DLD1 (cell line): Measurements from ENCODE around the gene BSN.
"Not testable (repeated sequence)": the region's sequence is repeated elsewhere in the genome, so short reads cannot be mapped to it uniquely, and the experiment has no call there.

Experiments used
- in situ Hi-C: cut with HindIII; loops from 2 replicates; pipeline ENCODE4 v1.10.0; 2017; ENCODE audit warnings: low sequenced_read_pairs

BSN gene

DNA sequence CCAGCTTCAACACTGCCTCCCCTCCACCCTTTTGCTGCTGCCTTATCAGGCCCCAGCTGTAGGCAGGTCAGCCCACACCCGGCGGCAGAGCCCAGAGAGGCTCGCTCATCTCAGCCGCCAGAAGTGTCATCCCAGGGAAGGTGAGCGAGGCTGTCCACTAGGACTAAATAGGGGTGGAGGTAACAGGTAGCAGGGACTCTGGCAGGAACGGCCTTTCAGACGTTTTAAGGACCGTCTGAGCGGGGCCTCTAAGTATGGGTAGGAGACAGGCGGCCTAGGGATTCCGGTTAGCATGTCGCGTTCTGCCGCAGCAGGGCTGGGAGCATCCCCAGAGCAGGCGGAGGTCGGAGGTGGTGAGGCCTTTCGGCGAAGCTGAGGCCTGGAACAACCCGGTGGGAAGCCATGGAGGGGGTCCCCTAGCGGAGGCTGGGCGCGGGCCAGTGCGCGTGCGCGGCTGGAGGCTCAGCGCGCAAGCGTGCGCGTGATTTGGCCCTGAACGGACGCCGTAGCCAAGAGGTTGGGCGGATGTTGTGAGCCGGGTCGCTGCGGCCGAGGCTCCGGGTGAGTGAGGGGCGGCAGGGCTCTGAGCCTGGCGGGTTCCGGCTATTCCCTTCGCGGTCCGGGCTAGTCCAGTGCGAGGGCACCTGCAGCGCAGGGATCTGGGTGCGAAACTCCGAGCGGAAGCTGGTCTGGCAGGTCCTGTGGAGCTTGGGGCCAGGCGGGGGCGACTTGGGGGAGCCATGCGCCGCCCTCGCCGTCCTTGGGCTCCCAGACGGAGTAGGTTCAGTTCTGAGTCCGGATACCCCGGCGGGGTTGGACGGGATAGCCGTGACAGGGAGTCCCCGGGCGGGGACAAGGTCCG is 135.0 kb downstream of the BSN start, which contains the start of the genes MST1 and RNF123:
TSS of gene MST1 (minus strand) at position 429 of the 862 bp plus-strand sequence. CDS start 783 bp downstream, outside the sequence.
TSS of gene RNF123 (plus strand) at position 512 of the 862 bp plus-strand sequence. CDS start 1,609 bp downstream, outside the sequence.
- in situ Hi-C loops: no loop called here

DNA sequence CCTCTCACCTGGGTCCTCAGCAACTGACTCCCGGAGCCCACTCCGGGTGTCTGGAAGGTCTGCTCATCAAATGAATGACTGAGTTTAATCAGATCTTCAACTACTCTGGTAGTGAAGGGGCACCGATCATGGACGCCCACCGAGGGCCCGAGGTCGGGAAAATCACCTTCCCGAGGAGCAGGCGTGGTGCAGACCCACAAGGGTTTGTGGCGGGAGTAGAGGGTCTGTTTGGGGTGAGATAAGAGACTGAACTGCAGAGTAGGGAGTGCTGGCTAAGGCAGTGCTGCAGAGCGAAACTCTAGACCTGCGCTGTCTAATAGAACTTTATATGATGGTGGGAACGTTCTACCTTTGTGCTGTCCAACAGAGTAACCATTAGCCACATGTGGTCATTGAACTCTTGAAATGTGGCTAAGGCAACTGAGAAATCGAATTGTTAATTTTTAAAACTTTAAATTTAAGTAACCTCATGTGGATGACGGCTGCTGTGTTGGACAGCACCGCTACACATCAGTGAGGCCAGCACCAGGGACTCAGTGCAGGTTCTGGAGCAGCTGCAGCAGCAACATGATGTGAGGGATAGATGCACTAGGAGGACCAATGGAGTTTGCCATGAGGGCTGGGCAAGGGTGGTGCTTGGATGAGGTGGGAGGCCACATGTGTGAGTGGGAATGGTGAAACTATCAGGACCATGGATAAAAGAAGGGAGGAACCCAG is 135.8 kb downstream of the BSN start:
- in situ Hi-C loops: not testable (repeated sequence)

- in situ Hi-C loops: not testable (repeated sequence)
These were observed 136.6 kb downstream of the BSN start for GRCh38 chr3:49690856-49691255.

DNA sequence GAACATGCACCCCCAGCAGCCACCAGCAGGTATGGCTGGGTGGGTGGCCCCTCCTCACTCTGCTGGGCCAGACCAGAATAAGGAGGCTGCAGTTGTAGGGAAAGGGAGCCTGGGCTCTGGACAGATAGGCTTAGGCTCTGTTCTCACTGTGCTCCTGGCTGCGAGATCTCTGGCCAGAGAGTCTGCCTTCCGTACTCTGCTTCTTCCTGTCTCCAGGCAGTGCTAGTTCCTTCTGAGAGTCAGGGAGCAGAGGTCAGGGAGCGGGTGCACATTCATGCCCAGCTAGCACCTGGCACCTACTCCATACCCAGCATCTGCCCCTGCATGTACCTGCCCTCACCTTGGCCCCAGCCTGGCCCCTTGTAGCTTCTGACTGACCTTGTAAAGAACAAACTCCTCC is 137.2 kb downstream of the BSN start:
- in situ Hi-C loops: not testable (repeated sequence)

GRCh38 chr3:49694409-49695070 is 140.3 kb downstream of the BSN start:
- in situ Hi-C loops: not testable (repeated sequence)

GRCh38 chr3:49695350-49696015 is 141.2 kb downstream of the BSN start:
- in situ Hi-C loops: not testable (repeated sequence)

- in situ Hi-C loops: no loop called here
These were observed 145.2 kb downstream of the BSN start for GRCh38 chr3:49699281-49699979.

DNA sequence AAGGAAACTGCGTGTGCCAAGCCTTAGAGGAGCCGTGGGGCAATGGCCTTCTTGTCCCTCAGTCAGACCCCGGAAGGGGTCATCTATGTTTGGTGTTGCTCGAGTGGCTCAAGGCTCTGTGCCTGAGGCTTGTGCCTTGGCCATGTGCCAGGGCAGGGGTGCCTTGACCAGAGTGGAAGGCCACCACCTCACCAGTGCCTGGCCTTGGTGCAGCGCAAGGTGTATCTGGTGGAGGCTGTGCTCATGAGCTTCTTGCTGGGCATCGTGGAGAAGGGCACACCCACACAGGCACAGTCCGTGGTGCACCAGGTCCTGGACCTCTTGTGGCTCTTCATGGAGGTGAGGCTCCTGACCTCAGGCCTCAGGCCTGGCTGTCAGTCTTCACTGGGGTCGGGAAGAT is 145.7 kb downstream of the BSN start:
- in situ Hi-C loops: no loop called here

DNA sequence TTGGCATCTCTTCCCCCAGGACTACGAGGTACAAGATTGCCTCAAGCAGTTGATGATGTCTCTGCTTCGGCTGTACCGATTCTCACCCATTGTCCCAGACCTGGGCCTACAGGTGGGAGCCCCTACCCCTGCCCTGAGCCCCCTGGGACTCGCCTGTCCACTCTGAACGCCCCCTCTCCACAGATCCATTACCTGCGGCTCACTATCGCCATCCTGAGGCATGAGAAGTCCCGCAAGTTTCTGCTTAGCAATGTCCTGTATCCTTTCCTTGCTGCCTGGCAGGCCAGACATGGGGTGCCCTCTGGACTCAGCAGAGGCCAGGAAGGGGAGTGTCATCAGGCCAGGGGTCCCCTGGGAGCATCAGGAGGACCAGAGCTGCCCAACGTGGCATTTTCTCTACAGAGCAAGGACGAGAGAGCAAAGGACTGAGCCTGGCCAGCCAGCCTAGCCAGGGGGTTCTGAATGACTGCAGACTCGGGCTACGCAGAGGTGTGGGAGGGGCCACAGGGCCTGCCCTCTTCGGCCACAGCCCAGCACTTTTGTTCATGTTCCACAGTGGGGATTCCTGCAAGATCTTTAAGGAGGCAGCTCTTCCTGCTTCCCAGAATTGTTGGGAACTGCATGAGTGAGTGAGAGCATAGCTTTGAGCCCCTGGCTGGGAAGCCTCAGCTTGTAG is 146.3 kb downstream of the BSN start:
- in situ Hi-C loops: no loop called here

DNA sequence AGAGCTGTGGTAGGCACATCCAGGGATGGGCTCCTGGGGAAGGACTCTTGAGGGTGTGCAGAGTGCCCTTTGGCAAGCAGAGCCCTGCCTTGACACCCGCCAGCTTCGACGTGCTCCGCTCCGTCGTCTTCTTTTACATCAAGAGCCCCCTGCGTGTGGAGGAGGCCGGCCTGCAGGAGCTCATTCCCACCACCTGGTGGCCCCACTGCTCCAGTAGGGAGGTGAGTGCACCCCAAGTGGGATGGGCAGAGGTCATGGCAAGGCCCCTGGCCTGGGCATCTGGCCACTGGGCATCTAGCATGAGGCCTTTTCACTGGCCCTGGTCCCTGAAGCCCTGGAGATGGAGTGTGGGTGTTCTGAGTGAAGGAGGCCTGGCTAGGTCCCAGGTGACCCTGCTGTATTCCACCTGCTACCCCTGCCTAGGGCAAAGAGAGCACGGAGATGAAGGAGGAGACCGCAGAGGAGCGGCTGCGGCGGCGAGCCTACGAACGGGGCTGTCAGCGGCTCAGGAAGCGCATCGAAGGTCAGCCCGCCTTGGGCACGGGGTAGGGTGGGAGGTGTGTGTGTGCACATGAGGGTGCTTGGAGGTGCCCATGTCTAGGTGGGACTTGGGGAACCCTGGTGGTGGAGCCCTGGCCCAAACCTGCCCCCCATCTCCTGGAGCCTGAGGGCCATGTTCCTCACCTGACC is 147.3 kb downstream of the BSN start:
- in situ Hi-C loops: no loop called here

DNA sequence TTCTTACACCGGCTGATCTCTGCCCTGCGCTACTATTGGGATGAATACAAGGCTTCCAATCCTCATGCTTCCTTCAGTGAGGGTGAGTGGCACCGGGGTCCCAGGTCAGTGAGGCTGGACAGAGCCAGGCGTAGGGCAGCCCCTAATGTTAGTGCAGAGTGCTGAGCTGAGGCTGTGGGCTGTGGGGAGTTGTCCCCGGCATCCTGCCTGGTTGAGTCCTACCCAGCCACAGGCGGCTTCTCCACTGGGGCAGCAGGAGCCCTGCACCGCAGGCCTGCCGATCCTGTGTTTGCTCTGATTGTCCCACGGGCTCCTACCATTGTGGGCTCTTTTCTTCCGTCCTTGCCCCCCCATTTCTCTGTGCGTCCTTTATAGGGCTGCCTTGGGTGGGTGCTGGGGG is 148.4 kb downstream of the BSN start:
- in situ Hi-C loops: no loop called here

- in situ Hi-C loops: no loop called here
These were observed 149.2 kb downstream of the BSN start for GRCh38 chr3:49703443-49703927.

GRCh38 chr3:49703956-49704355 is 149.7 kb downstream of the BSN start:
- in situ Hi-C loops: no loop called here

DNA sequence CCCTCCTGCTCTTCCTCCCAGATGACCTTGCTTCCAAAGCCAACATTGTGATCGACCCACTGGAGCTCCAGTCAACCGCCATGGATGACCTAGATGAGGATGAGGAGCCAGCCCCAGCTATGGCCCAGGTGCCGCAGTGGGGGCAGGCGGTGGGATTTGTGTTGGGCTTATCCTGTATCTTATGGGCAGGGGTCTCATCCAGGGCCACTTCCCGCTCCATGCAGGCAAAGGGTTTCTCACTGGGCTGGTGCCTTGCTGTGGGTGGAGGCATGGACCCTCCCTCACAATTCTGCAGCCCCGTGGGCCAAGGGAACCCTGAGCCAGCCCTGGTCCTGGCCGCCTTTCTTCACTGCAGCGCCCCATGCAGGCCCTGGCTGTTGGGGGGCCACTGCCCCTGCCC is 150.4 kb downstream of the BSN start:
- in situ Hi-C loops: no loop called here

DNA sequence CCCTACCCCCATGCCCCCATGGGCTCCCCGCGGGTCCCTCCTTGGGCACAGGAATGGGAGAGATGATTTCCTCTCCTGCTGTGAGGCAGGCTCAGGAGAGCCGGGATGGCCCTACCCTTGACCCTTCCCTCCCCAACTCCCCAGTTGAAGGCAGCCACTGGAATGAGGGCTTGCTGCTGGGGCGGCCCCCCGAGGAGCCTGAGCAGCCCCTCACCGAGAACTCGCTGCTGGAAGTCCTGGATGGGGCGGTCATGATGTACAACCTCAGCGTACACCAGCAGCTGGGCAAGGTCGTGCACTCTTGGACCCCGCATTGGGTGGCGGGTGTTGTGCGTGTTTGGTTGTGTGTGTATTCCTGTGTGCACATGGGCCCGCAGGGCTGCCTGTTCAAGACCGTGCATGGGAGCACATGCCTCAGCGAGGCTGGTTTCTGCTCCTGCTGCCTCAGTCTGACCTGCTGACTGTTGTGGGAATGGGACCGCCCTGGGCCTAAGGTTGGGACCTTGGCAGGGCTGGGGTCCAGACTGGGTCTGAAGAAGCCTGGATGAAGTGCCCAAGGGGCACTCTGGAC is 151.2 kb downstream of the BSN start:
- in situ Hi-C loops: no loop called here

DNA sequence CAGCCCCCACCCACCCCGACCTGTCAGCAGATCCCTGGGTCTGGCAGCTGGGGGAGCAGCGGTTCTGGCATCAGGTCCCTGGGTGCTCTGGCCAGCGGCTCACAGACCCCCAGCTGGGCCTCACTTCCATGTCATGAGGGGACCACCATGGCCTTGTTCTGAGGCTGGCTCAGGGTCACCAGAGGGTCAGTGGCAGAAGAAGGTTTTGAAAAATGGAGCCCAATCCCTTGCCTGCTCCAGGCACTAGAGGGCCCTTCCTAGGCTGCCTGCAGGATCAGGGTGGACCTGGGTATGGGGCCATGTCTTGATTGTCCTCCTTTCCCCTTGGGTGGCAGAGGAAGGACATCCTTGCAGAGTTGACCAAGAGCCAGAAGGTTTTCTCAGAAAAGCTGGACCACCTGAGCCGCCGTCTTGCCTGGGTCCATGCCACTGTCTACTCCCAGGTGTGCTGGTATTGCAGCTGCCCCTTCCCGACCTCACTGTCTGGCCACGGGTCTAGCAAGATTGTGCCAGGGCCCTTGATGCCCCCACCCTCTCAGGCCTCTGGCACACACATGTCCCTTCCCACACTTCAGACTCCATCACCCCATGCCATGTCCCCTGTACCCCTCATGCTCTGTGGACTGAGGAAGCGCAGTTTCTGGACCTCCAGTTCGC is 152.3 kb downstream of the BSN start:
- in situ Hi-C loops: no loop called here

DNA sequence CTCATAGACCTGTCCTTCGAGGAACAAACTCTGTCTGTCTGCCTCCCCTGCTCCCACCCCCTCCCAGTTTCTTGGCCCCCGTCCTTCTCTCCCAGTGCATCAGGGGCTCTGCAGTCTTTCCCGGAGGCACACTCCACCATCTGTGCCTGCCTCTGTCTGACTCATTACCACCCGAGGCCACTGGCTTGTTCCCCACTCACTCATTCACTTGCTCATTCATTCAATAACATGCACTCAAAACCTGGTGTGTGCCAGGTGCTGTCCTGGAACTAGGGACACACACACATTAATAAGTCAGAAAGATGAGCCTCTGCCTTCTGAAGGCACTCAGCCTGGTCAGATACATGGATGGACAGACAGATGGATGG is 152.8 kb downstream of the BSN start:
- in situ Hi-C loops: no loop called here

GRCh38 chr3:49709852-49710251 is 155.6 kb downstream of the BSN start:
- in situ Hi-C loops: no loop called here
